Left lung (tissue), 10 donors: ENCODE results near the gene PRRT2. TPM values are rescaled to one million over a fixed set of nuclear protein-coding genes. Genes with fewer than 3 reads are reported as not detected.
"Not testable (repeated sequence)": the region's sequence is repeated elsewhere in the genome, so short reads cannot be mapped to it uniquely, and the experiment has no call there.

Experiments used
- ATAC-seq: fragments of 200-7000 bp; cut with Tn5 transposase; one replicate; pipeline ENCODE4 v1.9.1; 2020; ENCODE audit warnings: moderate library complexity
- DNase-seq, 4 donors: peaks; one replicate each; pipeline ENCODE4 v3.0.0-alpha.2; 2013 to 2020
- H3K27ac ChIP-seq, 2 donors: fragments of 200-600 bp; sonication (generic) in 1 of 2; one replicate each; pipeline versions ENCODE4 v1.5.0 to v1.8.0; 2020 to 2021
- H3K27me3 ChIP-seq, 2 donors: fragments of 200-600 bp; sonication (generic) in 1 of 2; one replicate each; pipeline versions ENCODE4 v1.5.0 to v1.8.0; 2020 to 2021
- H3K36me3 ChIP-seq, 2 donors: fragments of 200-600 bp; sonication (generic) in 1 of 2; one replicate each; pipeline versions ENCODE4 v1.5.0 to v1.8.0; 2020 to 2021
- H3K4me1 ChIP-seq, 2 donors: fragments of 200-600 bp; one replicate each; pipeline ENCODE4 v1.8.0; 2021
- H3K4me3 ChIP-seq, 2 donors: fragments of 200-600 bp; sonication (generic) in 1 of 2; one replicate each; pipeline versions ENCODE4 v1.5.0 to v1.8.0; 2020 to 2021; ENCODE audit warnings: mild to moderate bottlenecking in 1 of 2
- H3K9me3 ChIP-seq, 2 donors: fragments of 200-600 bp; sonication (generic) in 1 of 2; one replicate each; pipeline versions ENCODE4 v1.5.0 to v1.8.0; 2020 to 2021
- CTCF ChIP-seq, 2 donors: fragments of 200-600 bp; sonication (generic) in 1 of 2; IDR thresholded peaks; one replicate each; pipeline versions ENCODE4 v1.5.0 to v1.8.0; 2021; ENCODE audit warnings: antibody characterized with exemption in 2 of 2
- intact Hi-C, 2 donors: fragments of 100-400 bp; cut with DNase I; formaldehyde crosslinking; loops; one replicate each; pipeline versions ENCODE4 v1.11.2 to v1.14.2; 2022
- polyA plus RNA-seq, 6 donors: library from polyadenylated mRNA; unstranded; fragments of 120-200 nt; gene quantifications; one replicate each; pipeline ENCODE4 v1.2.1, GENCODE V29; 2013; ENCODE audit not compliant: insufficient read length in 6 of 6
- total RNA-seq, 2 donors: library from RNA; stranded (reverse); fragmentation: NEBNext Ultra II Directional; extraction: Animal tissue kit (Norgen Biotek cat#: 25700); gene quantifications; one replicate each; pipeline ENCODE4 v1.2.1, GENCODE V29; 2021
- donor health status: DM: no; HTN: yes; CAD: no.
- donor health status: DM: no; HTN: no; CAD: no.

Gene PRRT2
- total and polyA plus RNA-seq, 8 donors = 0.94 to 15.1 (median 10.6) TPM

DNA sequence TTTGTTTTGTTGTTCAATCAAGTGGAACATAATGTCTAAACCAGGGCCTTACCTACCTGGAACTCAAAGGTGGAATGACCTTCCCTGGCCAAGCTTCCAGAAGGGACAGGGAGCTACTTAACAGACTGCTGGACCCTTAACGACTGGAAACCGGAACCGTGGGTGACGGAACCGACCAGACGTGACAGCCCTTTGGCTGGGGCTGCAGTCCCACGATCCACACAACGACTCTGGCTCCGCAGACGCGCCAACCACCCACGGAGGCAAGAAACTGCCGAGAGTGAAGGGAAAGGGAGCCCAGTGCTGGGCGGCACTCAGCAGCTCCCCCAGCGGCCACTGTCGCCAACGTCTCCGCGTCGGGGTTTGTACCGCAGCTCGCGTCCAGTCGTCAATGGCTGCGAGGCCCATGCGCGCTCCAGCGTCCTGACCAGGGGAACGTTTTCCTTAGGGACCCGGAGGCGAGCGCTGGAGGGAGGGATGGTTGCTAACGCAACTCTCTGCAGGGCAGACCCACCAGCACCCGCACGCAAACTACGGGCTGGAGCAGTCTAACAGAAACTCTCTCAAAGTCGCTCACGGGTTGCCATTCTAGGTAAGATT is 27.0 kb upstream of the PRRT2 start:
- Histone ChIP-seq H3K4me3 (peak overlapping the region in 1 of 2 donors; percentile 6), H3K36me3 (no peaks in the 10 kb centered on the region), H3K9me3 (no peaks in the 10 kb centered on the region), H3K27me3 (no peaks in the 10 kb centered on the region), H3K27ac (no peak overlapping the region), H3K4me1 (peaks cover 2 to 12% of the 10 kb centered on the region in 2 donors)
- ATAC-seq (peak; percentile 79), DNase-seq (peak in 3 of 4 donors; percentile 66 to 95 (median 75))
- intact Hi-C loops = no loop called here
- TF ChIP-seq CTCF (IDR thresholded peaks at IDR 0.05) = peak; percentile 80 to 86

DNA sequence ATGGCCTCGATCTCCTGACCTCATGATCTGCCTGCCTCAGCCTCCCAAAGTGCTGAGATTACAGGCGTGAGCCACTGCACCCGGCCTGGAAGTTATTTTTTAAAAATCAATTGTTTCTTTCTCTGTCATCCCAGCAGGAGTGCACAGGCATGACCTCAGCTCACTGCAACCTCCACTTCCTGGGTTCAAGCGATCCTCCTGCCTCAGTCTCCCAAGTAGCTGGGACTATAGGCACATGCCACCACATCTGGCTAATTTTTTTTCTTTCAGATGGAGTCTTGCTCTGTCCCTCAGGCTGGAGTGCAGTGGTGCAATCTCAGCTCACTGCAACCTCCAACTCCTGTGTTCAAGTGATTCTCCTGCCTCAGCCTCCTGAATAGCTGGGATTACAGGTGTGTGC is 24.8 kb upstream of the PRRT2 start:
- H3K9me3 ChIP-seq, intact Hi-C loops: not testable (repeated sequence)

GRCh38 chr16:29789775-29790182 is 22.2 kb upstream of the PRRT2 start:
- no peak for TF ChIP-seq CTCF (IDR thresholded peaks at IDR 0.05)
- intact Hi-C loops = no loop called here

More for the DNA sequence above, 24.8 kb upstream of the PRRT2 start:
- not testable (repeated sequence) for ATAC-seq, H3K36me3 ChIP-seq, H3K27ac ChIP-seq, H3K4me3 ChIP-seq, DNase-seq, H3K27me3 ChIP-seq
- peaks cover 2 to 28% of the 10 kb centered on the region in 2 donors for H3K4me1 ChIP-seq

GRCh38 chr16:29790183-29790948 is 21.6 kb upstream of the PRRT2 start, which contains the start of gene KIF22:
Gene KIF22, plus strand, starts transcription at chr16:29790751. Its CDS starts 9 bp downstream, at chr16:29790760.
- H3K27ac ChIP-seq = peak within 1 kb of the TSS; percentile 89 to 97
- no peaks in the 10 kb centered on the region for H3K9me3 ChIP-seq
- no peaks in the 10 kb centered on the region for H3K36me3 ChIP-seq
- H3K4me3 ChIP-seq = peak within 1 kb of the TSS; percentile 97
- DNase-seq (peak; percentile 99 to 100 (median 100)), ATAC-seq (peak; percentile 98)
- H3K27me3 ChIP-seq = no peaks in the 10 kb centered on the region
- peak; percentile 57 to 80 for TF ChIP-seq CTCF (IDR thresholded peaks at IDR 0.05)
- H3K4me1 ChIP-seq = peaks cover 0 to 34% of the 10 kb centered on the region in 2 donors
- intact Hi-C loops = no loop called here

More at GRCh38 chr16:29789775-29790182, 22.2 kb upstream of the PRRT2 start:
- Histone ChIP-seq H3K9me3 (no peaks in the 10 kb centered on the region), H3K36me3 (no peaks in the 10 kb centered on the region), H3K4me1 (peaks cover 0 to 32% of the 10 kb centered on the region in 2 donors), H3K4me3 (peak overlapping the region; percentile 97), H3K27ac (peak overlapping the region; percentile 89 to 97), H3K27me3 (no peaks in the 10 kb centered on the region)
- DNase-seq (no peak), ATAC-seq (peak; percentile 51)

DNA sequence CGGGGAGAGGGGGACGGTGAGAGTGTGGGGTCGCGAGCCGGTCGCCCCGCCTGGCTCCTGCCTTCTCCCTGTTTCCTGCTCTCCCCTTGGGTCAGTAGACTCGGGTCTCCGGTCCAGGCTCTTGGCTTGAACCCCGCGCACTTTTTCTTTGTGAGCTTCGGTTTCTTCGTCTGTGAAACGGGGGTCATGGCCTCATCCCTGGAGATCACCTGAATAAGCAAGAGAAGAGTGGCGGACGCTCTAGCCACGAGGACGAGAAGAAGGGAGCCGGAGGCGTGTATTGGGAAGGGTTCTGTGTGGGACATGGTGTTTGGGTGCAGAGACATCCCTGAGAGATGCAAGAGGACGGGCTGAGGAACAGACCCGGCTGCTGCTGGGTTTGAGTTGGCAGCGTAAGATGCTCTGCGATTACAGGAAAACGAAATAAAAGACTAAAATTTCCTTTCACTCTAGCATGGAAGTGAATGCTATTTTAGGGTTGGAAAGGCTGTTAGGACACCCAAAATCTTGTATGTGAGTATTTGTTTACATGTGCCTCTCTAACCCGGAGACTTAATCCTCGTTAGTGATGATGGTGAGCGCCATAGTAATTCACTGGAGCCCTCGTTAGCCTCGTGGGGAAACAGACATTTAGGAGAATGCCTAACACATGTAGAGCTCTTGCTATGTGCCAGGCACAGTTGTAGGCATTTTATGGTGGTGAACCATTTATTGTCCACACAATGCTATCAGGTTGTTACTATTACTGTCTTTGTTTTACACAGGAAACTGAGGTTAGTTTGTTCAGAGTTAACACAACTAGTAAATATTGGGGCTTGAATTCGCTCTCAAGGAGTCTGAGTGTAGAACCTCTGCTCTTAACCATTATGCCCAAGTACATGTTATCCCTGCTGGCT is 20.8 kb upstream of the PRRT2 start:
- Histone ChIP-seq H3K27me3 (no peaks in the 10 kb centered on the region), H3K27ac (peak overlapping the region in 1 of 2 donors; percentile 97), H3K9me3 (no peaks in the 10 kb centered on the region), H3K4me1 (peaks cover 0 to 34% of the 10 kb centered on the region in 2 donors), H3K4me3 (peak overlapping the region; percentile 97), H3K36me3 (no peaks in the 10 kb centered on the region)
- TF ChIP-seq CTCF (IDR thresholded peaks at IDR 0.05) = no peak
- intact Hi-C loops = no loop called here
- no peak for DNase-seq
- peak; percentile 0 for ATAC-seq
